ENCODE measurements around the gene SIGLEC12. TPM values are rescaled to one million over a fixed set of nuclear protein-coding genes. Genes with fewer than 3 reads are reported as not detected.

Gene SIGLEC12
- total and polyA plus RNA-seq, 9 of the 15 experiments (the other 6 are each of a cell fraction or from before 2014, with no cell fraction given), result 0.08 to 1.3 (median 0.54) TPM

DNA sequence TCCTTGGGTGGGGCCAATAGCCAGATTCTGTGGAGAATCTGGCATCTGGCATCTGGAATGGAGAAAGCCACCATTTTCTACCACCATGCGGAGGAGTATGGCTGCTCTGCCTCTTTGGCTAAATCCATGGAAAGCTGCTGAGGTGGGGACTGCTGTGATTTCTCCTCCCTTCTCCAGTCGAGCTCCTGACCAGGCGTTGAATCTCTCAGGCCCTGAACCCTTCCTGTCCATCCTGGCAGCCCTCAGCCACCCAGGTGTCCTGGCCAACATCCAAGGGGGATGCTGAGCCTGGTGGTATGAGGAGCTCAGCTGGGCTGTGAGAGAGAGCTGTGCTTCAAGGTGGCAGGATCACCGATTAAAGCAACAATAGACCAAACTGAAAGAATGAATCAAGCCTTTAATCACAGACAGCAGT, 47.3 kb upstream of the SIGLEC12 start (continued):
- TF ChIP-seq, protein P1, sequence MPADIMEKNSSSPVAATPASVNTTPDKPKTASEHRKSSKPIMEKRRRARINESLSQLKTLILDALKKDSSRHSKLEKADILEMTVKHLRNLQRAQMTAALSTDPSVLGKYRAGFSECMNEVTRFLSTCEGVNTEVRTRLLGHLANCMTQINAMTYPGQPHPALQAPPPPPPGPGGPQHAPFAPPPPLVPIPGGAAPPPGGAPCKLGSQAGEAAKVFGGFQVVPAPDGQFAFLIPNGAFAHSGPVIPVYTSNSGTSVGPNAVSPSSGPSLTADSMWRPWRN (IDR thresholded peaks at IDR 0.05; ENCODE audit: low read depth), result no peak
- TF ChIP-seq SNRNP70 (optimal IDR thresholded peaks at IDR 0.05; ENCODE audit: low read depth, low read length) (no peak), TCF3 (CRISPR knock-in tag; IDR thresholded peaks at IDR 0.05) (no peak), CBFA2T3 (IDR thresholded peaks at IDR 0.05) (no peak), BHLHE40 (IDR thresholded peaks at IDR 0.05; ENCODE audit: low read length) (no peak), CBX2 (IDR thresholded peaks at IDR 0.05; ENCODE audit: insufficient read depth, low read length, poor library complexity, severe bottlenecking) (no peak), RB1 (IDR thresholded peaks at IDR 0.05; ENCODE audit: low read depth) (no peak), MCM5 (IDR thresholded peaks at IDR 0.05; ENCODE audit: low read depth) (no peak), GATAD2A (IDR thresholded peaks at IDR 0.05) (no peak), HDAC8 (tag; IDR thresholded peaks at IDR 0.05) (no peak), ZNF507 (tag; conservative IDR thresholded peaks at IDR 0.05) (no peak), POLR2G (IDR thresholded peaks at IDR 0.05; ENCODE audit: low read depth, low read length) (0 out of 2 replicates have a peak, but pooled peaks have one; percentile 3), ZNF311 (CRISPR knock-in tag; IDR thresholded peaks at IDR 0.05) (no peak; the same call in 1 of the 2 replicates), ILF3 (IDR thresholded peaks at IDR 0.05; ENCODE audit: borderline replicate concordance) (no peak), ZNF324 (CRISPR knock-in tag; IDR thresholded peaks at IDR 0.05) (no peak), TSC22D4 (tag; IDR thresholded peaks at IDR 0.05) (no peak)
- TF ChIP-seq, protein P2, sequence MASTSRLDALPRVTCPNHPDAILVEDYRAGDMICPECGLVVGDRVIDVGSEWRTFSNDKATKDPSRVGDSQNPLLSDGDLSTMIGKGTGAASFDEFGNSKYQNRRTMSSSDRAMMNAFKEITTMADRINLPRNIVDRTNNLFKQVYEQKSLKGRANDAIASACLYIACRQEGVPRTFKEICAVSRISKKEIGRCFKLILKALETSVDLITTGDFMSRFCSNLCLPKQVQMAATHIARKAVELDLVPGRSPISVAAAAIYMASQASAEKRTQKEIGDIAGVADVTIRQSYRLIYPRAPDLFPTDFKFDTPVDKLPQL (IDR thresholded peaks at IDR 0.05; ENCODE audit: extremely low read depth, insufficient read length), result no peak
- TF ChIP-seq, protein P3, sequence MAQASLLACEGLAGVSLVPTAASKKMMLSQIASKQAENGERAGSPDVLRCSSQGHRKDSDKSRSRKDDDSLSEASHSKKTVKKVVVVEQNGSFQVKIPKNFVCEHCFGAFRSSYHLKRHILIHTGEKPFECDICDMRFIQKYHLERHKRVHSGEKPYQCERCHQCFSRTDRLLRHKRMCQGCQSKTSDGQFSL (CRISPR knock-in tag; IDR thresholded peaks at IDR 0.05), result no peak
- TF ChIP-seq, protein P3 (tag; IDR thresholded peaks at IDR 0.05), result no peak; a peak in 1 of 4 replicates
- TF ChIP-seq, protein P4, sequence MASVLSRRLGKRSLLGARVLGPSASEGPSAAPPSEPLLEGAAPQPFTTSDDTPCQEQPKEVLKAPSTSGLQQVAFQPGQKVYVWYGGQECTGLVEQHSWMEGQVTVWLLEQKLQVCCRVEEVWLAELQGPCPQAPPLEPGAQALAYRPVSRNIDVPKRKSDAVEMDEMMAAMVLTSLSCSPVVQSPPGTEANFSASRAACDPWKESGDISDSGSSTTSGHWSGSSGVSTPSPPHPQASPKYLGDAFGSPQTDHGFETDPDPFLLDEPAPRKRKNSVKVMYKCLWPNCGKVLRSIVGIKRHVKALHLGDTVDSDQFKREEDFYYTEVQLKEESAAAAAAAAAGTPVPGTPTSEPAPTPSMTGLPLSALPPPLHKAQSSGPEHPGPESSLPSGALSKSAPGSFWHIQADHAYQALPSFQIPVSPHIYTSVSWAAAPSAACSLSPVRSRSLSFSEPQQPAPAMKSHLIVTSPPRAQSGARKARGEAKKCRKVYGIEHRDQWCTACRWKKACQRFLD (CRISPR knock-in tag; IDR thresholded peaks at IDR 0.05), result no peak
- TF ChIP-seq, protein P5, sequence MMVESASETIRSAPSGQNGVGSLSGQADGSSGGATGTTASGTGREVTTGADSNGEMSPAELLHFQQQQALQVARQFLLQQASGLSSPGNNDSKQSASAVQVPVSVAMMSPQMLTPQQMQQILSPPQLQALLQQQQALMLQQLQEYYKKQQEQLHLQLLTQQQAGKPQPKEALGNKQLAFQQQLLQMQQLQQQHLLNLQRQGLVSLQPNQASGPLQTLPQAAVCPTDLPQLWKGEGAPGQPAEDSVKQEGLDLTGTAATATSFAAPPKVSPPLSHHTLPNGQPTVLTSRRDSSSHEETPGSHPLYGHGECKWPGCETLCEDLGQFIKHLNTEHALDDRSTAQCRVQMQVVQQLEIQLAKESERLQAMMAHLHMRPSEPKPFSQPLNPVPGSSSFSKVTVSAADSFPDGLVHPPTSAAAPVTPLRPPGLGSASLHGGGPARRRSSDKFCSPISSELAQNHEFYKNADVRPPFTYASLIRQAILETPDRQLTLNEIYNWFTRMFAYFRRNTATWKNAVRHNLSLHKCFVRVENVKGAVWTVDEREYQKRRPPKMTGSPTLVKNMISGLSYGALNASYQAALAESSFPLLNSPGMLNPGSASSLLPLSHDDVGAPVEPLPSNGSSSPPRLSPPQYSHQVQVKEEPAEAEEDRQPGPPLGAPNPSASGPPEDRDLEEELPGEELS (CRISPR knock-in tag; IDR thresholded peaks at IDR 0.05; ENCODE audit: borderline replicate concordance), result no peak
- TF ChIP-seq, protein P6, sequence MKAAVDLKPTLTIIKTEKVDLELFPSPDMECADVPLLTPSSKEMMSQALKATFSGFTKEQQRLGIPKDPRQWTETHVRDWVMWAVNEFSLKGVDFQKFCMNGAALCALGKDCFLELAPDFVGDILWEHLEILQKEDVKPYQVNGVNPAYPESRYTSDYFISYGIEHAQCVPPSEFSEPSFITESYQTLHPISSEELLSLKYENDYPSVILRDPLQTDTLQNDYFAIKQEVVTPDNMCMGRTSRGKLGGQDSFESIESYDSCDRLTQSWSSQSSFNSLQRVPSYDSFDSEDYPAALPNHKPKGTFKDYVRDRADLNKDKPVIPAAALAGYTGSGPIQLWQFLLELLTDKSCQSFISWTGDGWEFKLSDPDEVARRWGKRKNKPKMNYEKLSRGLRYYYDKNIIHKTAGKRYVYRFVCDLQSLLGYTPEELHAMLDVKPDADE (conservative IDR thresholded peaks at IDR 0.05; ENCODE audit: control insufficient read depth, low read depth, low read length), result no peak

All from K562 (cell line).